HTR-8/SVneo (cell line): ENCODE measurements around the gene KRTAP12-2.
"Not testable (repeated sequence)": the region's sequence is repeated elsewhere in the genome, so short reads cannot be mapped to it uniquely, and the experiment has no call there.

Source experiments
- DNase-seq: peaks from one replicate; pipeline ENCODE4 v3.0.0; 2011; ENCODE audit warnings: low spot score, mixed read lengths; ENCODE audit not compliant: insufficient read length
- FAIRE-seq: peaks from 2 replicates; lab custom pipeline; 2011; peaks lifted over from hg19 to GRCh38; lab: Jason Lieb, UNC

KRTAP12-2 gene

GRCh38 chr21:44686000-44686781 lies 19.5 kb upstream of the KRTAP12-2 start:
- FAIRE-seq (no peak), DNase-seq (no peak)

- not testable (repeated sequence) for FAIRE-seq, DNase-seq
Measured at GRCh38 chr21:44685050-44685449, 18.3 kb upstream of the KRTAP12-2 start.

GRCh38 chr21:44684483-44684882 lies 17.8 kb upstream of the KRTAP12-2 start:
- FAIRE-seq (no peak), DNase-seq (no peak)

GRCh38 chr21:44684077-44684476 lies 17.4 kb upstream of the KRTAP12-2 start:
- FAIRE-seq, result no peak
- DNase-seq, result no peak

- DNase-seq (no peak), FAIRE-seq (no peak)
Measured at GRCh38 chr21:44682580-44683151, 15.9 kb upstream of the KRTAP12-2 start.

- DNase-seq, result no peak
- no peak for FAIRE-seq
Measured at GRCh38 chr21:44681861-44682579, 15.3 kb upstream of the KRTAP12-2 start, which contains the start of gene KRTAP12-1. Gene KRTAP12-1 (minus strand): TSS chr21:44682163. CDS start chr21:44682123, 40 bp downstream.

GRCh38 chr21:44681152-44681551 lies 14.4 kb upstream of the KRTAP12-2 start:
- no peak for FAIRE-seq
- no peak for DNase-seq

- FAIRE-seq (no peak), DNase-seq (no peak)
Measured at GRCh38 chr21:44677881-44678280, 11.2 kb upstream of the KRTAP12-2 start.

GRCh38 chr21:44671911-44672310 lies 5.2 kb upstream of the KRTAP12-2 start:
- no peak for FAIRE-seq

GRCh38 chr21:44670642-44671432 lies 4.1 kb upstream of the KRTAP12-2 start:
- FAIRE-seq, result no peak

More at GRCh38 chr21:44671911-44672310, 5.2 kb upstream of the KRTAP12-2 start:
- no peak for DNase-seq

GRCh38 chr21:44667612-44668011 lies 885 bp upstream of the KRTAP12-2 start:
- DNase-seq (no peak), FAIRE-seq (no peak)

More at GRCh38 chr21:44670642-44671432, 4.1 kb upstream of the KRTAP12-2 start:
- no peak for DNase-seq

GRCh38 chr21:44664691-44665090 lies 2.0 kb downstream of the KRTAP12-2 start:
- DNase-seq (no peak), FAIRE-seq (no peak)

- DNase-seq, FAIRE-seq: not testable (repeated sequence)
Measured at GRCh38 chr21:44661567-44661966, 5.2 kb downstream of the KRTAP12-2 start.

GRCh38 chr21:44658913-44659595 lies 7.7 kb downstream of the KRTAP12-2 start:
- FAIRE-seq (no peak), DNase-seq (no peak)

- FAIRE-seq (no peak), DNase-seq (no peak)
Measured at GRCh38 chr21:44658541-44658910, 8.2 kb downstream of the KRTAP12-2 start.

- DNase-seq, result no peak
- no peak for FAIRE-seq
Measured at GRCh38 chr21:44657635-44658540, 8.8 kb downstream of the KRTAP12-2 start, which contains the start of gene KRTAP12-3. Gene KRTAP12-3 (plus strand): TSS chr21:44657932. CDS start chr21:44657980, 48 bp downstream.

- DNase-seq (no peak), FAIRE-seq (no peak)
Measured at GRCh38 chr21:44656868-44657267, 9.9 kb downstream of the KRTAP12-2 start.

- no peak for DNase-seq
- FAIRE-seq, result no peak
Measured at GRCh38 chr21:44654576-44655175, 12.1 kb downstream of the KRTAP12-2 start, which contains the start of gene KRTAP12-4. Gene KRTAP12-4 (minus strand): TSS chr21:44654659. CDS start chr21:44654614, 45 bp downstream.
